Cardiac muscle cell (in vitro differentiated cells and primary cell): ENCODE data around the gene CEP120. TPM values are rescaled to one million over a fixed set of nuclear protein-coding genes. Genes with fewer than 3 reads are reported as not detected.

Experiments
- DNase-seq, 2 donors: peaks; one replicate each; pipeline versions ENCODE4 v3.0.0 to v3.0.0-alpha.2; 2010 to 2017; ENCODE audit warnings: low read depth in 1 of 2, low spot score in 1 of 2
- H3K27ac ChIP-seq: fragments of 200-600 bp; sonication (generic); 2 replicates; pipeline ENCODE4 v1.5.1; 2016
- H3K27me3 ChIP-seq: fragments of 200-600 bp; sonication (generic); 2 replicates; pipeline ENCODE4 v1.6.0; 2016; ENCODE audit warnings: control low read depth
- H3K36me3 ChIP-seq: fragments of 200-600 bp; sonication (generic); 2 replicates; pipeline ENCODE4 v1.5.1; 2016; ENCODE audit warnings: control low read depth
- H3K4me1 ChIP-seq: fragments of 200-600 bp; sonication (generic); 2 replicates; pipeline ENCODE4 v1.8.1; 2017; ENCODE audit warnings: low read depth, mild to moderate bottlenecking, mixed run types
- H3K4me3 ChIP-seq: fragments of 200-600 bp; sonication (generic); 2 replicates; pipeline ENCODE4 v1.5.1; 2016; ENCODE audit warnings: mild to moderate bottlenecking
- H3K9me3 ChIP-seq: fragments of 200-600 bp; sonication (generic); 2 replicates; pipeline ENCODE4 v1.5.1; 2017; ENCODE audit warnings: low read depth, mild to moderate bottlenecking, control low read depth
- CTCF ChIP-seq: IDR thresholded peaks from 2 replicates; pipeline ENCODE4 v1.5.1; 2012; ENCODE audit warnings: low read depth, mild to moderate bottlenecking, low read length
- polyA plus RNA-seq: library from polyadenylated mRNA; unstranded; fragments of >200 nt; fragmentation: Nextera tagmentation; extraction: Ambion mirVana; gene quantifications from 2 replicates; pipeline ENCODE4 v1.2.1, GENCODE V29; 2016
- total RNA-seq: library from RNA; depleted of rRNA; stranded (reverse); fragments of >200 nt; gene quantifications from 2 replicates; pipeline ENCODE4 v1.2.3, GENCODE V29; 2016

The CEP120 gene
- total and polyA plus RNA-seq, 2 experiments from 2014 or later: 6.5 to 16.3 TPM

- Histone ChIP-seq H3K27ac (no peak overlapping the region), H3K4me1 (no peaks in the 10 kb centered on the region), H3K4me3 (no peak overlapping the region), H3K27me3 (no peaks in the 10 kb centered on the region), H3K9me3 (no peaks in the 10 kb centered on the region), H3K36me3 (no peaks in the 10 kb centered on the region)
- no peak for TF ChIP-seq CTCF
- no peak for DNase-seq
These were observed 124.1 kb downstream of the CEP120 start for GRCh38 chr5:123299136-123299535.

DNA sequence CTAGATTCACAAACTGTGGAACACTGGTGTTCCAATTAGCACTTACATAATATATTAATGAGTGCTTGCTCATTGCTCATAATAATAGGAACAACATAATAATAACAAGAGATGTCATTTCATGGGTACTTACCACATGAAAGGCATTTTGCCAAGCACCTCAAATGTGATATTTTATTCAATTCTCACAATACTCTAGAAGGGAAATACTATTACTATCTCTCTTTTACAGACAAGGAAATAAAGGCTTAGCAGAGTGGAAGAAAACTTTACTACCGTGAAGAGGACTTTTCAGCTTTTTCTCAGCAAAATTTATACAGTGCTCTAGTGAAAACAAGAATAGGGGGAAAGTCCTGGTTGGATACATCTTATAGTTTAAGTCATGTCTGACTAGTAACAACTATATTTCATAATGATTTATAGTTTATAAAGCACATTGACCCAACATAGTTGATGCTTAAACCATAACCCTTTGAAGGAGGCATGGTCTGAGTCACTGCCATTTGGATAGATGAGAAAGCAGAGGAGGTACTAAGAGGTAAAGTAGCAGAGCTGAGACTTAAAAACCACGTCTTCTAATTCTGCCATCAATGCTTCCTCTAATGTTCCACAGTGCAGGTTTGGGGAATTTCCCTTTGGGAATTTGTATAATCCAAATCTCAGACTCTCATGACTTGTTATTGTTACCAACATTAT is 124.7 kb downstream of the CEP120 start:
- H3K36me3 ChIP-seq: no peaks in the 10 kb centered on the region
- no peak for DNase-seq
- no peak overlapping the region for H3K4me3 ChIP-seq
- no peaks in the 10 kb centered on the region for H3K9me3 ChIP-seq
- TF ChIP-seq CTCF: no peak
- no peak overlapping the region for H3K27ac ChIP-seq
- no peaks in the 10 kb centered on the region for H3K4me1 ChIP-seq
- no peaks in the 10 kb centered on the region for H3K27me3 ChIP-seq

GRCh38 chr5:123297866-123298265 is 125.3 kb downstream of the CEP120 start:
- H3K27ac ChIP-seq: no peak overlapping the region
- DNase-seq: no peak
- H3K36me3 ChIP-seq: no peaks in the 10 kb centered on the region
- TF ChIP-seq CTCF: no peak
- no peak overlapping the region for H3K4me3 ChIP-seq
- H3K4me1 ChIP-seq: no peaks in the 10 kb centered on the region
- no peaks in the 10 kb centered on the region for H3K9me3 ChIP-seq
- H3K27me3 ChIP-seq: no peaks in the 10 kb centered on the region

- no peak for DNase-seq
- H3K36me3 ChIP-seq: no peaks in the 10 kb centered on the region
- no peak overlapping the region for H3K27ac ChIP-seq
- no peaks in the 10 kb centered on the region for H3K4me1 ChIP-seq
- H3K9me3 ChIP-seq: no peaks in the 10 kb centered on the region
- TF ChIP-seq CTCF: no peak
- no peak overlapping the region for H3K4me3 ChIP-seq
- no peaks in the 10 kb centered on the region for H3K27me3 ChIP-seq
These were observed 125.9 kb downstream of the CEP120 start for GRCh38 chr5:123297198-123297831.

Other genes with a start within 250 kb of the CEP120 start
- gene CSNK1G3, start 88.8 kb upstream of the CEP120 start, total RNA-seq: 33.4 and 36.0 TPM in 2 replicates
- 22.1 and 37.8 TPM in 2 replicates for gene CSNK1G3, start 88.8 kb upstream of the CEP120 start, polyA plus RNA-seq